Mesothelial cell of epicardium (in vitro differentiated cells): ENCODE measurements around the gene COPS9. TPM values are rescaled to one million over a fixed set of nuclear protein-coding genes. Genes with fewer than 3 reads are reported as not detected.

Source experiments
- DNase-seq, 2 experiments: peaks; one replicate each; pipeline ENCODE4 v3.0.0; 2021; ENCODE audit warnings: low spot score in 2 of 2; ENCODE audit not compliant: unreplicated experiment in 2 of 2
- H3K27ac Mint-ChIP-seq: 2 replicates; pipeline ENCODE4 v1.8.0; 2021; ENCODE audit warnings: mixed read lengths
- H3K27me3 Mint-ChIP-seq: 2 replicates; pipeline ENCODE4 v1.8.0; 2021; ENCODE audit warnings: low read depth, mixed read lengths
- H3K36me3 Mint-ChIP-seq: 2 replicates; pipeline ENCODE4 v1.8.0; 2021; ENCODE audit warnings: mixed read lengths
- H3K4me1 Mint-ChIP-seq: 2 replicates; pipeline ENCODE4 v1.8.0; 2021; ENCODE audit warnings: mixed read lengths
- H3K4me3 Mint-ChIP-seq: 2 replicates; pipeline ENCODE4 v1.8.0; 2021; ENCODE audit warnings: mild to moderate bottlenecking, moderate library complexity, mixed read lengths
- H3K9me3 Mint-ChIP-seq: 2 replicates; pipeline ENCODE4 v1.8.0; 2021; ENCODE audit warnings: mixed read lengths
- CTCF ChIP-seq: fragments of 200-600 bp; sonication (generic); IDR thresholded peaks from one replicate; pipeline ENCODE4 v1.5.0; 2021; ENCODE audit warnings: antibody characterized with exemption; ENCODE audit not compliant: unreplicated experiment
- total RNA-seq: library from RNA; stranded (reverse); gene quantifications from 3 replicates; pipeline ENCODE4 v1.2.1, GENCODE V29; 2021

COPS9 gene
- total RNA-seq, 1 donor from 2014 or later, result 93.6 TPM

GRCh38 chr2:240168041-240168440, 31.9 kb upstream of the COPS9 start:
- TF ChIP-seq CTCF, result no peak
- Mint-ChIP-seq H3K27me3 (peaks cover 39% of the 10 kb centered on the region), H3K4me3 (no peak overlapping the region), H3K36me3 (no peaks in the 10 kb centered on the region), H3K27ac (no peak overlapping the region), H3K4me1 (no peaks in the 10 kb centered on the region), H3K9me3 (peaks cover 4% of the 10 kb centered on the region)
- no peak for DNase-seq

DNA sequence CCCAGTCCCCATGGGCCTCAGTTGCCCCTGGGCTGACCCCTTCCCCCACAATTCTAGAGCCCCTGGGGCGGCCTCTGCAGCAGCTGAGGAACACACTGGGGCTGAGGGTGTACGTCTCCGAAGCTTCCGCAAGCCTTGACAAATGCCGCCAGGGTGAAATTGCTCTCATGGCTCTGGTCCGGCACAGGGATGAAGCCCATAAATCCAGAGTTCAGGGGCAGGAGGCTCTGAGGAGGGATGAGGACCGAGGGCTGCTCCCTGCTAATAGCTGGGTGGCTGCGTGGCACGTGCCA, 31.4 kb upstream of the COPS9 start:
- Mint-ChIP-seq H3K4me3 (no peak overlapping the region), H3K27me3 (peaks cover 40% of the 10 kb centered on the region), H3K36me3 (no peaks in the 10 kb centered on the region), H3K4me1 (no peaks in the 10 kb centered on the region), H3K27ac (no peak overlapping the region), H3K9me3 (peaks cover under 1% of the 10 kb centered on the region)
- DNase-seq, result no peak
- no peak for TF ChIP-seq CTCF

DNA sequence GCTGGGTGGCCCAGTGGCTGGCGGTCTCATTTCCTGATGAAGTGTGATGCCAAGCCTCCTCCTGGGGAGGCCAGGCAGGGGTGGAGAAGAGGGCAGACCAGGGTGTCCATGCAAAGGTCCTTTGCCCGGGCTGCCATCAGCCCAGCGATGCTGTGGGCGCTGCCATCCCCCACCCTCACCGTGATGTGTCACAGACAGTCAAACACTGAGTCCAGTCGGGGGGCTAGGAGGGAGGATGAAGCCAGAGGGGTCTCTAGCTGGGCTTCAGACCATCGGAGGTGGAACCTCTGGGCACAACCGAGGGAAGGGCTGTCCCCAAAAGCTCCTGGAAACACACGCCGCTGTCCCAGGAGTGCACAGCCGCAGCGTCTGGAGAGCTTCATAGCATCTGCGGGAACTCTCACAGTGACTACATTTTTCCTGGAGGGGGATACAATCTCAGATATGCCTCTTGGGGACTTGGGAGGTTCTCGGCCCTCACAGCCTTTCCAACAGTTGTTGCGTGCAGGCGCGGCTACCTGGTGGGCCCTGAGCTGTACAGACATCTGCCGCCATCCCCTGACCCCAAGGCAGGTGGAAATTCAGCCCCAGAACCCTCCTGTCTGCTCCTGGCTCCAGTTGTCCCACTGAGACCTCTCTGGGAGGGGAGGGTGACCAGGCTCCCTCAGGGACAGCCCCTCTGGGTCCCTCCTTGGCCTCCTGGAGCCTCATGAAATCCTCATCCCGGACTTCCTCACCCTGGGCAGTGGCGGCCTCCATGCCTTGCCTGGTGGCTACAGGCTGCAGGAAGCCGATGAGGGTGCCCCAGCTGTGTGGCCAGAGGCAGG, 30.9 kb upstream of the COPS9 start:
- H3K27me3 Mint-ChIP-seq, result peaks cover 43% of the 10 kb centered on the region
- no peaks in the 10 kb centered on the region for H3K4me1 Mint-ChIP-seq
- no peaks in the 10 kb centered on the region for H3K36me3 Mint-ChIP-seq
- H3K9me3 Mint-ChIP-seq, result no peaks in the 10 kb centered on the region
- H3K27ac Mint-ChIP-seq, result no peak overlapping the region
- no peak for TF ChIP-seq CTCF
- no peak for DNase-seq
- no peak overlapping the region for H3K4me3 Mint-ChIP-seq

DNA sequence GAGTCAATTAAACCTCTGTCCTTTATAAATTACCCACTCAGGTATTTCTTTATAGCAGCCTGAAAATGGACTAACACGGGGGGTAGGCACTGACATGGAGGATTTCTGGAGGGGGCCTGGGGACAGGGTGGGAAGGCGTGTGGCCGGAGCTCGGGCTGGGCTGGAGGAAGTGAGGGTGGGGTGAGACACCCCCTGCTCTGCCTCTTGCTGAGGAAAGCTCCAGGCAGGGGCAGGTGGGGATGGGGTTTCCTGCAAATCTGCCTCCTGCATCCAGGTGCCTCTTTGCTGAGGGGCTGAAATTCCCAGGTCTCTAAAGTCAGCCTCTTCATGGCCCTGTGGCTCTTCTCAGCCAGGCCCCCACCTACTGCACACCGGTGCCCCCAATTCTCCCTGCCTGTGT, 30.1 kb upstream of the COPS9 start:
- no peak for TF ChIP-seq CTCF
- Mint-ChIP-seq H3K27me3 (peaks cover 35% of the 10 kb centered on the region), H3K4me1 (no peaks in the 10 kb centered on the region), H3K9me3 (no peaks in the 10 kb centered on the region), H3K36me3 (no peaks in the 10 kb centered on the region), H3K4me3 (no peak overlapping the region), H3K27ac (no peak overlapping the region)
- DNase-seq, result no peak

- H3K9me3 Mint-ChIP-seq, result no peaks in the 10 kb centered on the region
- no peaks in the 10 kb centered on the region for H3K4me1 Mint-ChIP-seq
- no peaks in the 10 kb centered on the region for H3K36me3 Mint-ChIP-seq
- no peak for TF ChIP-seq CTCF
- no peak overlapping the region for H3K27ac Mint-ChIP-seq
- no peak for DNase-seq
- H3K27me3 Mint-ChIP-seq, result peaks cover 34% of the 10 kb centered on the region
- no peak overlapping the region for H3K4me3 Mint-ChIP-seq
Measured at GRCh38 chr2:240165661-240166060, 29.6 kb upstream of the COPS9 start.
